HEK293 (cell line): ENCODE measurements around the gene HMCN2.

Experiments used
- BCL11A ChIP-seq: fragments of 450-650 bp; formaldehyde crosslinking; IDR thresholded peaks from 2 replicates; pipeline ENCODE4 v1.5.1; 2016; ENCODE audit warnings: low read depth, missing biosample characterization, missing genetic modification characterization
- CTCF ChIP-seq: fragments of 450-650 bp; formaldehyde crosslinking; IDR thresholded peaks from 2 replicates; pipeline ENCODE4 v1.5.1; 2016; ENCODE audit warnings: missing biosample characterization, missing genetic modification characterization
- ZBTB20 ChIP-seq: fragments of 450-650 bp; formaldehyde crosslinking; IDR thresholded peaks from 2 replicates; pipeline ENCODE4 v1.5.1; 2016; ENCODE audit warnings: missing biosample characterization, missing genetic modification characterization
- ZNF274 ChIP-seq, 2 experiments: fragments of 200-500 bp in 1 of 2; fragments of 450-650 bp in 1 of 2; sonication (Bioruptor generic) in 1 of 2; formaldehyde crosslinking in 1 of 2; IDR thresholded peaks; 2 replicates each; pipeline versions ENCODE4 v1.5.1 to v1.6.1; 2014 to 2016; ENCODE audit warnings: borderline replicate concordance in 1 of 2, inconsistent platforms in 1 of 2, low read length in 1 of 2, missing biosample characterization in 1 of 2, missing genetic modification characterization in 1 of 2
- ZNF777 ChIP-seq: fragments of 450-650 bp; formaldehyde crosslinking; IDR thresholded peaks from 2 replicates; pipeline ENCODE4 v1.5.1; 2017; ENCODE audit warnings: missing biosample characterization, missing genetic modification characterization, borderline replicate concordance

GRCh38 chr9:130327781-130328348, 62.3 kb downstream of the HMCN2 start:
- TF ChIP-seq CTCF (no peak), ZNF777 (tag by site-specific recombination) (no peak), ZNF274 (IDR thresholded peaks at IDR 0.05; ENCODE audit: low read length) (no peak), ZNF274 (tag by site-specific recombination; IDR thresholded peaks at IDR 0.05; ENCODE audit: borderline replicate concordance) (no peak), ZBTB20 (tag by site-specific recombination) (no peak), BCL11A (no peak)
